Astrocyte (in vitro differentiated cells and primary cell): ENCODE results near the gene TMEM143. TPM values are rescaled to one million over a fixed set of nuclear protein-coding genes. Genes with fewer than 3 reads are reported as not detected.
A peak's percentile ranks its signal among the peaks of the same experiment; 100 is the strongest.

ENCODE experiments used
- DNase-seq: peaks from one replicate; pipeline ENCODE4 v3.0.0-alpha.2; 2010; ENCODE audit warnings: low read depth
- FAIRE-seq: peaks from 2 replicates; lab custom pipeline; 2011; peaks lifted over from hg19 to GRCh38; lab: Jason Lieb, UNC
- H2AFZ ChIP-seq: 2 replicates; pipeline ENCODE4 v1.6.0; 2012; ENCODE audit warnings: low read depth, low read length, inconsistent platforms
- H3K27ac ChIP-seq: 2 replicates; pipeline ENCODE4 v1.5.1; 2011; ENCODE audit warnings: low read depth, low read length, inconsistent platforms
- H3K27me3 ChIP-seq: 2 replicates; pipeline ENCODE4 v1.6.0; 2011; ENCODE audit warnings: low read length, inconsistent platforms; ENCODE audit not compliant: insufficient read depth
- H3K36me3 ChIP-seq: 2 replicates; pipeline ENCODE4 v1.5.1; 2011; ENCODE audit warnings: low read length, inconsistent platforms; ENCODE audit not compliant: insufficient read depth
- H3K4me1 ChIP-seq: 2 replicates; pipeline ENCODE4 v1.5.1; 2011; ENCODE audit warnings: low read length, inconsistent platforms; ENCODE audit not compliant: insufficient read depth
- H3K4me2 ChIP-seq: 2 replicates; pipeline ENCODE4 v1.6.0; 2012; ENCODE audit warnings: low read length, inconsistent platforms
- H3K4me3 ChIP-seq: 2 replicates; pipeline ENCODE4 v1.5.1; 2011; ENCODE audit warnings: low read depth, mild to moderate bottlenecking, low read length, inconsistent platforms; ENCODE audit not compliant: insufficient read depth
- H3K79me2 ChIP-seq: 2 replicates; pipeline ENCODE4 v1.6.0; 2012; ENCODE audit warnings: mild to moderate bottlenecking, low read length, inconsistent platforms; ENCODE audit not compliant: insufficient read depth
- H3K9ac ChIP-seq: 2 replicates; pipeline ENCODE4 v1.6.0; 2012; ENCODE audit warnings: mild to moderate bottlenecking, low read length, inconsistent platforms
- H3K9me3 ChIP-seq: 2 replicates; pipeline ENCODE4 v1.5.1; 2012; ENCODE audit warnings: low read depth, mild to moderate bottlenecking, low read length, inconsistent platforms; ENCODE audit not compliant: insufficient read depth
- H4K20me1 ChIP-seq: 2 replicates; pipeline ENCODE4 v1.6.0; 2012; ENCODE audit warnings: low read length, inconsistent platforms; ENCODE audit not compliant: insufficient read depth
- H3K27ac Mint-ChIP-seq: one replicate; pipeline ENCODE4 v1.8.0; 2021; ENCODE audit warnings: mild to moderate bottlenecking, mixed read lengths; ENCODE audit not compliant: unreplicated experiment
- H3K27me3 Mint-ChIP-seq: one replicate; pipeline ENCODE4 v1.8.0; 2021; ENCODE audit warnings: low read depth, mixed read lengths; ENCODE audit not compliant: unreplicated experiment
- H3K36me3 Mint-ChIP-seq: one replicate; pipeline ENCODE4 v1.8.0; 2021; ENCODE audit warnings: low read depth, mixed read lengths; ENCODE audit not compliant: unreplicated experiment
- H3K4me1 Mint-ChIP-seq: one replicate; pipeline ENCODE4 v1.8.0; 2021; ENCODE audit warnings: low read depth, mixed read lengths; ENCODE audit not compliant: unreplicated experiment
- H3K4me3 Mint-ChIP-seq: one replicate; pipeline ENCODE4 v1.8.0; 2021; ENCODE audit warnings: mild to moderate bottlenecking, moderate library complexity, mixed read lengths; ENCODE audit not compliant: unreplicated experiment
- H3K9me3 Mint-ChIP-seq: one replicate; pipeline ENCODE4 v1.8.0; 2021; ENCODE audit warnings: mild to moderate bottlenecking, mixed read lengths; ENCODE audit not compliant: unreplicated experiment
- EZH2 ChIP-seq: IDR thresholded peaks from 2 replicates; pipeline ENCODE4 v1.6.1; 2012; ENCODE audit warnings: mild to moderate bottlenecking, low read length, inconsistent platforms; ENCODE audit not compliant: insufficient read depth
- total RNA-seq: library from RNA; stranded (reverse); gene quantifications from 2 replicates; pipeline ENCODE4 v1.2.1, GENCODE V29; 2021
- TF ChIP-seq, protein P1 (sequence below): IDR thresholded peaks from 2 replicates; pipeline ENCODE4 v1.5.1; 2011; ENCODE audit warnings: low read depth, mild to moderate bottlenecking, inconsistent platforms, low read length, moderate library complexity; ENCODE audit not compliant: insufficient read depth

The TMEM143 gene
- total RNA-seq, 1 donor from 2014 or later: 8.7 TPM

DNA sequence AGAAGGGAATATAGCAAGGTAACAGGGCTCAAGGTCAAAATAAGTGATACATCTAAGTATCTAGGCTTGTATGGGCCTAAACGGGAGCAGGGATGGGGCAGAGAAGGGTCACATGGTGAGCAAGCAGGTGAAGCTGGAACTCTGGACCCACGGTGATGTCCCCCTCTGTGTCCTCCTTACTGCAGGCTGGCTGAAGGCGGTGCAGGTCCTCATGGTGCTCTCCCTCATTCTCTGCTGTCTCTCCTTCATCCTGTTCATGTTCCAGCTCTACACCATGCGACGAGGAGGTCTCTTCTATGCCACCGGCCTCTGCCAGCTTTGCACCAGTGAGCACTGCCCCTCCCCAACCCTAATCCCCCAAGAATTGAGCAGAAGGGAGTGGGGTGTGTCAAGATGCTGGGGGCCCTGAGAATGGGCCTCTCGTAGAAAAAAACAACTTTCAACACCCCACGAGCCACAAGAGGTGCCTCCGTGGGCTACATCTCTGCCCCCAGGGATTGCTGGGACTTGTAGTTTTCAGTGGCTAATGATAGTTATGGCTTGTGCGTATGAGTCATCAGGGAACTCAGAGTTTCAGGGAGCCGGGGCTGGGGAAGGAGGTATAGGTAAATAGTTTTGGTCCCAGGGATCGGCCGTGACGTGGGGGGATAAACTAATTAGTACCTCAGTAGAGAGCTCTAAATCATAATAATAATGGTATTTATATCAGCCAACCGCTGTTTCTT is 34.4 kb downstream of the TMEM143 start:
- Histone ChIP-seq H2AFZ (no peak overlapping the region), H3K27me3 (no peaks in the 10 kb centered on the region), H3K27ac (no peak overlapping the region), H3K36me3 (peaks cover 8% of the 10 kb centered on the region), H3K4me1 (peaks cover 39% of the 10 kb centered on the region), H3K9ac (no peak overlapping the region), H3K79me2 (peaks cover 38% of the 10 kb centered on the region), H3K4me3 (peak overlapping the region; percentile 20), H4K20me1 (peaks cover 53% of the 10 kb centered on the region), H3K9me3 (no peaks in the 10 kb centered on the region), H3K4me2 (peak overlapping the region; percentile 43)
- Mint-ChIP-seq H3K36me3 (peaks cover 18% of the 10 kb centered on the region), H3K27ac (peak overlapping the region; percentile 23), H3K4me3 (peak overlapping the region; percentile 75), H3K9me3 (no peaks in the 10 kb centered on the region), H3K27me3 (no peaks in the 10 kb centered on the region), H3K4me1 (peaks cover 20% of the 10 kb centered on the region)
- TF ChIP-seq, protein P1, sequence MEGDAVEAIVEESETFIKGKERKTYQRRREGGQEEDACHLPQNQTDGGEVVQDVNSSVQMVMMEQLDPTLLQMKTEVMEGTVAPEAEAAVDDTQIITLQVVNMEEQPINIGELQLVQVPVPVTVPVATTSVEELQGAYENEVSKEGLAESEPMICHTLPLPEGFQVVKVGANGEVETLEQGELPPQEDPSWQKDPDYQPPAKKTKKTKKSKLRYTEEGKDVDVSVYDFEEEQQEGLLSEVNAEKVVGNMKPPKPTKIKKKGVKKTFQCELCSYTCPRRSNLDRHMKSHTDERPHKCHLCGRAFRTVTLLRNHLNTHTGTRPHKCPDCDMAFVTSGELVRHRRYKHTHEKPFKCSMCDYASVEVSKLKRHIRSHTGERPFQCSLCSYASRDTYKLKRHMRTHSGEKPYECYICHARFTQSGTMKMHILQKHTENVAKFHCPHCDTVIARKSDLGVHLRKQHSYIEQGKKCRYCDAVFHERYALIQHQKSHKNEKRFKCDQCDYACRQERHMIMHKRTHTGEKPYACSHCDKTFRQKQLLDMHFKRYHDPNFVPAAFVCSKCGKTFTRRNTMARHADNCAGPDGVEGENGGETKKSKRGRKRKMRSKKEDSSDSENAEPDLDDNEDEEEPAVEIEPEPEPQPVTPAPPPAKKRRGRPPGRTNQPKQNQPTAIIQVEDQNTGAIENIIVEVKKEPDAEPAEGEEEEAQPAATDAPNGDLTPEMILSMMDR: no peak
- TF ChIP-seq EZH2: no peak
- peak; percentile 48 for DNase-seq
- FAIRE-seq: no peak

DNA sequence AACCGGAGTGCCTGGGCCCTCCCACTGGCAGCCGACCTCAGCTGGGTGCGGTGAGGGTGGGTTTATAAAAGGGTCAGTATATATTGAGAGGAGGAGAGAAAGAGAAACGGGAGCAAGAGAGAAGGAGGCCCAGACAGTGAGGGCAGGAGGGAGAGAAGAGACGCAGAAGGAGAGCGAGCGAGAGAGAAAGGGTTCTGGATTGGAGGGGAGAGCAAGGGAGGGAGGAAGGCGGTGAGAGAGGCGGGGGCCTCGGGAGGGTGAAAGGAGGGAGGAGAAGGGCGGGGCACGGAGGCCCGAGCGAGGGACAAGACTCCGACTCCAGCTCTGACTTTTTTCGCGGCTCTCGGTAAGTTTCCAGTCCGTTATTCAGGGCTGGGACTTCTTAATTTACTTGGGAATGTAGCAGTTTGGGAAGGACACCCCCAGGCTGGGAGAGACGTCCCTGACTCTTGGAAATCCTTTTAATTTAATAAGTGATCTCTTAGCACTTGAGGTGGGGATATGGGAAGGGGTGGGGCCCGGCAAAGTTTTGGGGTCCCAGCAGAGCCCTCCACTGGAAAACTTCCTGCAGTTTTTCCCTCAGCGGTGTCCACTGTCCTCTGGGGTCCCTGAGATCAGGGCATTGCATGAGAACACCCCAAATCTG is 38.4 kb downstream of the TMEM143 start, which contains the start of gene EMP3:
TSS of gene EMP3 (plus strand) at position 288 of the 646 bp plus-strand sequence. CDS start 1,293 bp downstream, outside the sequence.
- Histone ChIP-seq H3K79me2 (peaks cover 38% of the 10 kb centered on the region), H3K4me2 (peak within 1 kb of the TSS; percentile 92), H3K9me3 (no peaks in the 10 kb centered on the region), H3K4me1 (peaks cover 39% of the 10 kb centered on the region), H3K27me3 (no peaks in the 10 kb centered on the region), H4K20me1 (peaks cover 39% of the 10 kb centered on the region), H3K27ac (peak within 1 kb of the TSS; percentile 95), H3K4me3 (peak within 1 kb of the TSS; percentile 77), H3K9ac (peak within 1 kb of the TSS; percentile 94), H3K36me3 (peaks cover 3% of the 10 kb centered on the region), H2AFZ (peak within 1 kb of the TSS; percentile 59)
- peaks cover 12% of the 10 kb centered on the region for H3K36me3 Mint-ChIP-seq
- H3K27me3 Mint-ChIP-seq: no peaks in the 10 kb centered on the region
- DNase-seq (peak; percentile 87), FAIRE-seq (no peak)
- H3K9me3 Mint-ChIP-seq: no peaks in the 10 kb centered on the region
- peaks cover 28% of the 10 kb centered on the region for H3K4me1 Mint-ChIP-seq
- peak within 1 kb of the TSS; percentile 95 for H3K27ac Mint-ChIP-seq
- TF ChIP-seq, protein P1: no peak
- no peak for TF ChIP-seq EZH2
- peak within 1 kb of the TSS; percentile 88 for H3K4me3 Mint-ChIP-seq
